OCI-LY7 (cell line): ENCODE results near the gene ACTL8. TPM values are rescaled to one million over a fixed set of nuclear protein-coding genes. Genes with fewer than 3 reads are reported as not detected.

Experiments used
- BruUV-seq: library from RNA; stranded (reverse); fragments of 400-500 nt; replicated peaks from 2 replicates; lab custom pipeline; 2021; lab: Mats Ljungman, UMichigan
- CTCF ChIA-PET: fragments of 300-600 bp; sonication (Branson Sonifier 250); formaldehyde crosslinking; loops from one replicate; lab custom pipeline; 2022; ENCODE audit warnings: antibody characterized with exemption; ENCODE audit not compliant: unreplicated experiment; lab: Charles Lee
- POLR2A ChIA-PET: fragments of 300-600 bp; sonication (Branson Sonifier 250); formaldehyde crosslinking; loops from one replicate; lab custom pipeline; 2022; ENCODE audit warnings: antibody characterized with exemption; lab: Charles Lee
- DNase-seq: peaks from one replicate; pipeline ENCODE4 v3.0.0-alpha.2; 2015; ENCODE audit warnings: low spot score
- H2AFZ ChIP-seq: fragments of 200-600 bp; sonication (generic), shearing (Covaris generic); 2 replicates; pipeline ENCODE4 v1.6.1; 2014; ENCODE audit warnings: mild to moderate bottlenecking, antibody characterized with exemption, low read length, moderate library complexity
- H3K27ac ChIP-seq: fragments of 200-600 bp; sonication (generic); 2 replicates; pipeline ENCODE4 v1.5.1; 2014; ENCODE audit warnings: mixed run types, low read depth, mild to moderate bottlenecking, moderate library complexity, low read length, inconsistent platforms; ENCODE audit not compliant: poor library complexity, severe bottlenecking
- H3K36me3 ChIP-seq: fragments of 200-600 bp; sonication (generic); 2 replicates; pipeline ENCODE4 v1.6.1; 2014; ENCODE audit warnings: mild to moderate bottlenecking, antibody characterized with exemption, low read length, moderate library complexity, mixed read lengths; ENCODE audit not compliant: insufficient read depth
- H3K4me1 ChIP-seq: fragments of 200-600 bp; sonication (generic); 2 replicates; pipeline ENCODE4 v1.5.1; 2014; ENCODE audit warnings: mild to moderate bottlenecking, low read length; ENCODE audit not compliant: insufficient read depth, poor library complexity, severe bottlenecking
- H3K4me2 ChIP-seq: fragments of 200-600 bp; sonication (generic); 2 replicates; pipeline ENCODE4 v1.6.1; 2014; ENCODE audit warnings: mild to moderate bottlenecking, low read length
- H3K4me3 ChIP-seq: fragments of 200-600 bp; sonication (generic); 2 replicates; pipeline ENCODE4 v1.5.1; 2014; ENCODE audit warnings: mild to moderate bottlenecking, low read depth, low read length; ENCODE audit not compliant: poor library complexity, severe bottlenecking
- H3K79me2 ChIP-seq: fragments of 200-600 bp; sonication (generic); 2 replicates; pipeline ENCODE4 v1.6.1; 2016; ENCODE audit warnings: low read depth, mild to moderate bottlenecking, low read length, moderate library complexity, mixed read lengths; ENCODE audit not compliant: insufficient read depth
- H3K9me2 ChIP-seq: fragments of 200-600 bp; sonication (generic); 2 replicates; pipeline ENCODE4 v1.6.1; 2016; ENCODE audit warnings: mild to moderate bottlenecking, low read length, mixed read lengths; ENCODE audit not compliant: insufficient read depth
- H3K9me3 ChIP-seq: fragments of 200-600 bp; sonication (generic); 2 replicates; pipeline ENCODE4 v1.6.1; 2014; ENCODE audit warnings: mild to moderate bottlenecking, mixed run types, low read length, mixed read lengths
- H4K20me1 ChIP-seq: fragments of 200-600 bp; sonication (generic); 2 replicates; pipeline ENCODE4 v1.6.1; 2014; ENCODE audit warnings: mild to moderate bottlenecking, antibody characterized with exemption, low read length, moderate library complexity, mixed read lengths; ENCODE audit not compliant: insufficient read depth
- CTCF ChIP-seq: fragments of 200-600 bp; sonication (generic); conservative IDR thresholded peaks from 2 replicates; pipeline ENCODE4 v1.5.1; 2014; ENCODE audit warnings: mild to moderate bottlenecking, antibody characterized with exemption, low read length, moderate library complexity, mixed read lengths
- EZH2phosphoT487 ChIP-seq: fragments of 200-600 bp; sonication (generic); IDR thresholded peaks from 2 replicates; pipeline ENCODE4 v1.6.1; 2018; ENCODE audit warnings: low read depth, borderline replicate concordance, mild to moderate bottlenecking, mixed run types, antibody characterized with exemption, low read length, moderate library complexity, mixed read lengths
- intact Hi-C: fragments of 100-400 bp; cut with micrococcal nuclease; formaldehyde crosslinking; loops from one replicate; pipeline ENCODE4 v1.10.0; 2022; ENCODE audit not compliant: unreplicated experiment
- total RNA-seq, 2 experiments: library from RNA; depleted of rRNA in 1 of 2; stranded (reverse); fragments of >200 nt in 1 of 2; shearing (Covaris generic) in 1 of 2; gene quantifications; 2 replicates each; pipeline ENCODE4 v1.2.3, GENCODE V29; 2014 to 2022

ACTL8 gene
- total RNA-seq, 2 experiments from 2014 or later: not detected

- Histone ChIP-seq H3K79me2 (no peaks in the 10 kb centered on the region), H3K4me1 (no peaks in the 10 kb centered on the region), H3K9me2 (no peaks in the 10 kb centered on the region), H3K9me3 (no peaks in the 10 kb centered on the region), H2AFZ (no peak overlapping the region), H3K4me3 (no peak overlapping the region), H3K36me3 (no peaks in the 10 kb centered on the region), H3K4me2 (no peak overlapping the region), H4K20me1 (no peaks in the 10 kb centered on the region), H3K27ac (no peak overlapping the region)
- no TSS peak for BruUV-seq
- TF ChIP-seq CTCF (no peak), EZH2phosphoT487 (no peak)
- POLR2A ChIA-PET: no interaction called here
- CTCF ChIA-PET: no interaction called here
- DNase-seq: no peak
- intact Hi-C loops: no loop called here
Measured at GRCh38 chr1:17732475-17732874, 22.7 kb upstream of the ACTL8 start.

- ChIA-PET CTCF (no interaction called here), POLR2A (no interaction called here)
Measured at GRCh38 chr1:17733661-17734060, 21.5 kb upstream of the ACTL8 start.

GRCh38 chr1:17734609-17735008 lies 20.5 kb upstream of the ACTL8 start:
- Histone ChIP-seq H2AFZ (no peak overlapping the region), H3K27ac (no peak overlapping the region), H3K4me2 (no peak overlapping the region), H3K9me2 (no peaks in the 10 kb centered on the region), H3K36me3 (no peaks in the 10 kb centered on the region), H3K4me3 (no peak overlapping the region), H3K79me2 (no peaks in the 10 kb centered on the region), H3K9me3 (no peaks in the 10 kb centered on the region), H3K4me1 (no peaks in the 10 kb centered on the region), H4K20me1 (no peaks in the 10 kb centered on the region)
- no peak for DNase-seq
- intact Hi-C loops: no loop called here
- POLR2A ChIA-PET: no interaction called here
- CTCF ChIA-PET: no interaction called here
- BruUV-seq: no TSS peak
- no peak for TF ChIP-seq CTCF
- TF ChIP-seq EZH2phosphoT487: no peak

More at GRCh38 chr1:17733661-17734060, 21.5 kb upstream of the ACTL8 start:
- Histone ChIP-seq H4K20me1 (no peaks in the 10 kb centered on the region), H3K4me2 (no peak overlapping the region), H3K4me3 (no peak overlapping the region), H3K36me3 (no peaks in the 10 kb centered on the region), H3K79me2 (no peaks in the 10 kb centered on the region), H3K4me1 (no peaks in the 10 kb centered on the region), H2AFZ (no peak overlapping the region), H3K9me2 (no peaks in the 10 kb centered on the region), H3K27ac (no peak overlapping the region), H3K9me3 (no peaks in the 10 kb centered on the region)
- intact Hi-C loops: no loop called here
- no peak for TF ChIP-seq CTCF
- TF ChIP-seq EZH2phosphoT487: no peak
- BruUV-seq: no TSS peak
- no peak for DNase-seq
